K562 (cell line): Measurements from ENCODE around the gene GLE1. TPM values are rescaled to one million over a fixed set of nuclear protein-coding genes. Genes with fewer than 3 reads are reported as not detected.

Experiments used
- CREB1 ChIP-seq, 2 experiments: sonication (generic) in 1 of 2; formaldehyde crosslinking in 1 of 2; IDR thresholded peaks; 2 replicates each; pipeline versions ENCODE4 v1.6.1 to v1.8.0; 2012 to 2022; ENCODE audit warnings: inconsistent platforms in 1 of 2, mild to moderate bottlenecking in 1 of 2, missing genetic modification reagents in 1 of 2, moderate library complexity in 1 of 2
- LEF1 ChIP-seq: fragments of 450-650 bp; IDR thresholded peaks from 2 replicates; pipeline ENCODE4 v1.6.1; 2016; ENCODE audit warnings: mild to moderate bottlenecking
- SPI1 ChIP-seq: IDR thresholded peaks from 2 replicates; pipeline ENCODE4 v1.6.1; 2011; ENCODE audit warnings: low read depth, low read length, control low read depth, borderline replicate concordance
- polyA plus RNA-seq, 8 experiments: library from polyadenylated mRNA; depleted of rRNA in 4 of 8; stranded (reverse) in 5 of 8; unstranded in 3 of 8; fragments of >200 nt; fragmentation: Nextera tagmentation in 2 of 8; fragmentation: Illumina TruSeq in 1 of 8; extraction: Ambion mirVana in 2 of 8; extraction: Trizol in 1 of 8; gene quantifications; 2 replicates each; pipeline versions ENCODE4 v1.2.1 to v1.2.3, GENCODE V29; 2011 to 2014; ENCODE audit warnings: inconsistent platforms in 1 of 8, missing spikeins in 1 of 8
- total RNA-seq, 7 experiments: library from RNA; depleted of rRNA in 6 of 7; stranded (reverse); fragments of >200 nt in 6 of 7; fragmentation: Illumina TruSeq in 2 of 7; extraction: Trizol in 2 of 7; gene quantifications; 2 replicates each; pipeline versions ENCODE4 v1.2.1 to v1.2.3, GENCODE V29; 2011 to 2021; ENCODE audit warnings: low replicate concordance in 1 of 7
- TF ChIP-seq, protein P1 (sequence below), 2 experiments: fragments of 450-650 bp; IDR thresholded peaks; 2 replicates each; pipeline ENCODE4 v1.6.1; 2018; ENCODE audit warnings: mild to moderate bottlenecking in 2 of 2, low read depth in 1 of 2; ENCODE audit not compliant: partially characterized antibody in 2 of 2
- TF ChIP-seq, protein P2 (sequence below), 2 experiments: fragments of 150-350 bp in 1 of 2; IDR thresholded peaks; 2 replicates each; pipeline ENCODE4 v1.6.1; 2012 to 2016; ENCODE audit warnings: low read depth in 2 of 2, low read length in 2 of 2, mild to moderate bottlenecking in 1 of 2, moderate library complexity in 1 of 2

The GLE1 gene
- total and polyA plus RNA-seq, 9 of the 15 experiments (the other 6 are each of a cell fraction or from before 2014, with no cell fraction given): 15.9 to 44.8 (median 37.6) TPM

DNA sequence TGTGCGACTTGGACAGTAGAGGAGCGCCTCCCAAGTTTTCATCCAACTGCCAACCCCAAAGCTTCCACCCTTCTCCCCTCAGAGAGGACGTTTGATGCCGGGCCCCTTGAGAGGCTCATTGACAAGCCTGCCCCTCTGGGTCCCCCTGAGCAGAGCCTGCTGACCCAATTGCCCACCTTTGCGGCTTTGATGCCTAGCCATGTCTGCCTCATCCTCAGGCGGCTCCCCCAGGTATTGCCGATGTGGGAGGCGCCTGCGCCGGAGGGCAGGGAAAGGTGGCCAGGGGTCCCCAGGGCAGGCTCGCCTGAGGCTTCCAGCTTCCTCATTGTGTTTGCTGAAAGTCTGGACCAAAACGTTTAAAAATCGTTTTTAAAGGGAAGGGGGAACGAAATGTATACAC lies 47.3 kb upstream of the GLE1 start (continued):
- TF ChIP-seq CREB1 (IDR thresholded peaks at IDR 0.05) (no peak), CREB1 (CRISPR knock-in tag; IDR thresholded peaks at IDR 0.05) (no peak), SPI1 (no peak), LEF1 (no peak)
- TF ChIP-seq, protein P1, sequence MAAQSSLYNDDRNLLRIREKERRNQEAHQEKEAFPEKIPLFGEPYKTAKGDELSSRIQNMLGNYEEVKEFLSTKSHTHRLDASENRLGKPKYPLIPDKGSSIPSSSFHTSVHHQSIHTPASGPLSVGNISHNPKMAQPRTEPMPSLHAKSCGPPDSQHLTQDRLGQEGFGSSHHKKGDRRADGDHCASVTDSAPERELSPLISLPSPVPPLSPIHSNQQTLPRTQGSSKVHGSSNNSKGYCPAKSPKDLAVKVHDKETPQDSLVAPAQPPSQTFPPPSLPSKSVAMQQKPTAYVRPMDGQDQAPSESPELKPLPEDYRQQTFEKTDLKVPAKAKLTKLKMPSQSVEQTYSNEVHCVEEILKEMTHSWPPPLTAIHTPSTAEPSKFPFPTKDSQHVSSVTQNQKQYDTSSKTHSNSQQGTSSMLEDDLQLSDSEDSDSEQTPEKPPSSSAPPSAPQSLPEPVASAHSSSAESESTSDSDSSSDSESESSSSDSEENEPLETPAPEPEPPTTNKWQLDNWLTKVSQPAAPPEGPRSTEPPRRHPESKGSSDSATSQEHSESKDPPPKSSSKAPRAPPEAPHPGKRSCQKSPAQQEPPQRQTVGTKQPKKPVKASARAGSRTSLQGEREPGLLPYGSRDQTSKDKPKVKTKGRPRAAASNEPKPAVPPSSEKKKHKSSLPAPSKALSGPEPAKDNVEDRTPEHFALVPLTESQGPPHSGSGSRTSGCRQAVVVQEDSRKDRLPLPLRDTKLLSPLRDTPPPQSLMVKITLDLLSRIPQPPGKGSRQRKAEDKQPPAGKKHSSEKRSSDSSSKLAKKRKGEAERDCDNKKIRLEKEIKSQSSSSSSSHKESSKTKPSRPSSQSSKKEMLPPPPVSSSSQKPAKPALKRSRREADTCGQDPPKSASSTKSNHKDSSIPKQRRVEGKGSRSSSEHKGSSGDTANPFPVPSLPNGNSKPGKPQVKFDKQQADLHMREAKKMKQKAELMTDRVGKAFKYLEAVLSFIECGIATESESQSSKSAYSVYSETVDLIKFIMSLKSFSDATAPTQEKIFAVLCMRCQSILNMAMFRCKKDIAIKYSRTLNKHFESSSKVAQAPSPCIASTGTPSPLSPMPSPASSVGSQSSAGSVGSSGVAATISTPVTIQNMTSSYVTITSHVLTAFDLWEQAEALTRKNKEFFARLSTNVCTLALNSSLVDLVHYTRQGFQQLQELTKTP (IDR thresholded peaks at IDR 0.05; ENCODE audit: low read depth in 1 of 2, partially characterized antibody in 2 of 2): no peak
- TF ChIP-seq, protein P2, sequence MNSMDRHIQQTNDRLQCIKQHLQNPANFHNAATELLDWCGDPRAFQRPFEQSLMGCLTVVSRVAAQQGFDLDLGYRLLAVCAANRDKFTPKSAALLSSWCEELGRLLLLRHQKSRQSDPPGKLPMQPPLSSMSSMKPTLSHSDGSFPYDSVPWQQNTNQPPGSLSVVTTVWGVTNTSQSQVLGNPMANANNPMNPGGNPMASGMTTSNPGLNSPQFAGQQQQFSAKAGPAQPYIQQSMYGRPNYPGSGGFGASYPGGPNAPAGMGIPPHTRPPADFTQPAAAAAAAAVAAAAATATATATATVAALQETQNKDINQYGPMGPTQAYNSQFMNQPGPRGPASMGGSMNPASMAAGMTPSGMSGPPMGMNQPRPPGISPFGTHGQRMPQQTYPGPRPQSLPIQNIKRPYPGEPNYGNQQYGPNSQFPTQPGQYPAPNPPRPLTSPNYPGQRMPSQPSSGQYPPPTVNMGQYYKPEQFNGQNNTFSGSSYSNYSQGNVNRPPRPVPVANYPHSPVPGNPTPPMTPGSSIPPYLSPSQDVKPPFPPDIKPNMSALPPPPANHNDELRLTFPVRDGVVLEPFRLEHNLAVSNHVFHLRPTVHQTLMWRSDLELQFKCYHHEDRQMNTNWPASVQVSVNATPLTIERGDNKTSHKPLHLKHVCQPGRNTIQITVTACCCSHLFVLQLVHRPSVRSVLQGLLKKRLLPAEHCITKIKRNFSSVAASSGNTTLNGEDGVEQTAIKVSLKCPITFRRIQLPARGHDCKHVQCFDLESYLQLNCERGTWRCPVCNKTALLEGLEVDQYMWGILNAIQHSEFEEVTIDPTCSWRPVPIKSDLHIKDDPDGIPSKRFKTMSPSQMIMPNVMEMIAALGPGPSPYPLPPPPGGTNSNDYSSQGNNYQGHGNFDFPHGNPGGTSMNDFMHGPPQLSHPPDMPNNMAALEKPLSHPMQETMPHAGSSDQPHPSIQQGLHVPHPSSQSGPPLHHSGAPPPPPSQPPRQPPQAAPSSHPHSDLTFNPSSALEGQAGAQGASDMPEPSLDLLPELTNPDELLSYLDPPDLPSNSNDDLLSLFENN (IDR thresholded peaks at IDR 0.05; ENCODE audit: low read depth in 2 of 2, low read length in 2 of 2): no peak
